Stimulated activated CD8-positive, alpha-beta memory T cell treated with anti-CD3 and anti-CD28 coated beads, Interleukin-4, amount 100 ng/mL, for 24 hours (primary cell): Measurements from ENCODE around the gene ANXA2R.

Experiments
- DNase-seq: peaks from one replicate; pipeline ENCODE4 v3.0.0-alpha.2; 2020; ENCODE audit warnings: low read depth

ANXA2R gene

GRCh38 chr5:43000111-43000840 lies 39.8 kb downstream of the ANXA2R start:
- no peak for DNase-seq

DNA sequence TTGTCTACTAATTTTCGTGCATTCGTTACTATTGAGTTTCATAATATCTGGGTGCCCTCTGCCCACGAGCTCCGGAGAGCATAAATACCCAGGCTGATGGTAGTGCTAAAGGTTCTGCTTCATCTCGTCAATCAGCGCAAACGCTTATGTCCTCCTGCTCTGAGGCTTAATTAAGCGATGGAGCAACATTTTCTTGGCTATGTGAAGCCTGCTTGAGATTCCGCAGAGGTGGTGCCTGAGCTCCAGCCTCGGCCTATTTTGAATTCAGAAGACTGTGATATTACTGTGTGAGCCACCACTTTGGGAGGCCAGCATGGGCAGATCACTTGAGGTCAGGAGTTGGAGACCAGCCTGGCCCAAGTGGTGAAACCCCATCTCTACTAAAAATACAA lies 44.8 kb downstream of the ANXA2R start:
- DNase-seq = no peak

- peak; percentile 82 for DNase-seq
Observed at GRCh38 chr5:42994555-42995359, 45.4 kb downstream of the ANXA2R start.

GRCh38 chr5:42994246-42994554 lies 45.9 kb downstream of the ANXA2R start:
- no peak for DNase-seq

DNA sequence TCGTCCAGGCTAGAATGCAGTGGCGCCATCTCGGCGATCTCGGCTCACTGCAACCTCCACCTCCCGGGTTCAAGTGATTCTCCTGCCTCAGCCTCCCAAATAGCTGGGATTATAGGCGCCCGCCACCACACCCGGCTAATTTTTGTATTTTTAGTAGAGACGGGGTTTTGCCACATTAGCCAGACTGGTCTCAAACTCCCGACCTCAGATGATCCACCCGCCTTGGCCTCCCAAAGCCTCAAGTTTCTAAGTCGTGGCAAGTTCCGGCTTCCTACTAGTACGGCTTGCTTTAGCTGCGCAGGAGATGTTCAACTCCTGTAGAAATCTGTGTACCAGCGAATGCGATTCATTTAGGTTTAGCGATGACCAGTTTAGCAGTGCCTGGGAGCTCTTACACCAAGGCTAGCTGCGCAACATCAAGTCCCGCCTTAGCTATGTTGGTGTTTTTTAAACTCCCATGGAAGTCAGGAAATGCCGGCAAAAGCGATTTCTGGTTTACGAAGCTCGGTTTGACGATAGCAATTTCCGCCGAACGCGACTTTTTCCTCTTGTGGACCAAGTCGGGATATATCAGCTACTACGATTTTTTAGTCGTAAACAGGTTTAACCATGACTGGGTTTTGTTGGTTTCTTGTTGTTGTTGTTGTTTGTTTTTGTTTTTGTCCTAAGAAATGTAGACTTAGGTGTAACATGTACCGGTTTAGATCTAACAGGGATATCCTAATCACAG lies 46.4 kb downstream of the ANXA2R start:
- DNase-seq = no peak

- peak; percentile 58 for DNase-seq
Observed at GRCh38 chr5:42992088-42992879, 47.8 kb downstream of the ANXA2R start.

- no peak for DNase-seq
Observed at GRCh38 chr5:42991404-42992087, 48.6 kb downstream of the ANXA2R start.

DNA sequence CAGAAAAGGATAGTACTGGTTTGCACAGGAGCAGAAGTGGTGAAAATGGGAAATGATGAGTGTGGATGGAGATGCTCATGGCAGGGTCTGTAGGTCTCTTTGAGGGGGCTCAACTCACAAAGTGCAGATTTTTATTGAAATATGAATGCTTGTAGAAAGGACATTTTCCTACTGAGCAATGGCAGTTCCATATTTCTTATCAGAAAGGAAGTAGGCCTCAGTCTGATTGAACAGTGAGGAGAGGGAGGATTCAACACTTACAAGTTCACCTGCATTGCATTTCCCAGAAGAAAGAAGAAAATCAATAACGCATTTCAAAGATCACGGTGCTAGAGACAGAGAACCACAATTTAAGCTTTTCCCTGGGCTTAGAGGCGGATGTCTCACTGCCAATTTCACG lies 49.2 kb downstream of the ANXA2R start:
- DNase-seq = no peak
